Smooth muscle cell (in vitro differentiated cells): ENCODE results near the gene MAPKBP1. TPM values are rescaled to one million over a fixed set of nuclear protein-coding genes. Genes with fewer than 3 reads are reported as not detected.

ENCODE experiments used
- DNase-seq: peaks from one replicate; lab custom pipeline; 2025; ENCODE audit not compliant: unreplicated experiment; lab: John Stamatoyannopoulos, UW
- H2AFZ ChIP-seq: fragments of 200-600 bp; sonication (generic); 2 replicates; pipeline ENCODE4 v1.6.0; 2016; ENCODE audit warnings: antibody characterized with exemption, low read depth, mild to moderate bottlenecking
- H3F3A ChIP-seq: fragments of 200-600 bp; sonication (generic); 2 replicates; pipeline ENCODE4 v1.6.0; 2017; ENCODE audit warnings: antibody characterized with exemption, low read depth
- H3K27ac ChIP-seq: fragments of 200-600 bp; sonication (generic); 2 replicates; pipeline ENCODE4 v1.5.1; 2016; ENCODE audit warnings: low read depth, mild to moderate bottlenecking
- H3K27me3 ChIP-seq: fragments of 200-600 bp; sonication (generic); 2 replicates; pipeline ENCODE4 v1.6.1; 2016; ENCODE audit warnings: low read depth, mild to moderate bottlenecking
- H3K36me3 ChIP-seq: fragments of 200-600 bp; sonication (generic); 2 replicates; pipeline ENCODE4 v1.5.1; 2016; ENCODE audit warnings: low read depth
- H3K4me1 ChIP-seq: fragments of 200-600 bp; sonication (generic); 2 replicates; pipeline ENCODE4 v1.5.1; 2016; ENCODE audit warnings: low read depth
- H3K4me2 ChIP-seq: fragments of 200-600 bp; sonication (generic); 2 replicates; pipeline ENCODE4 v1.6.0; 2016; ENCODE audit warnings: mild to moderate bottlenecking
- H3K4me3 ChIP-seq: fragments of 200-600 bp; sonication (generic); 2 replicates; pipeline ENCODE4 v1.5.1; 2016; ENCODE audit warnings: mild to moderate bottlenecking
- H3K79me2 ChIP-seq: fragments of 200-600 bp; sonication (generic); 2 replicates; pipeline ENCODE4 v1.6.0; 2016; ENCODE audit warnings: low read depth, mild to moderate bottlenecking
- H3K9ac ChIP-seq: fragments of 200-600 bp; sonication (generic); 2 replicates; pipeline ENCODE4 v1.6.0; 2016; ENCODE audit warnings: low read depth
- H3K9me3 ChIP-seq: fragments of 200-600 bp; sonication (generic); replicated peaks from 2 replicates; pipeline ENCODE4 v1.5.1; 2016; ENCODE audit warnings: low read depth
- H4K20me1 ChIP-seq: fragments of 200-600 bp; sonication (generic); 2 replicates; pipeline ENCODE4 v1.6.0; 2016; ENCODE audit warnings: low read depth
- CTCF ChIP-seq: fragments of 200-600 bp; sonication (generic); IDR thresholded peaks from 2 replicates; pipeline ENCODE4 v1.5.1; 2017; ENCODE audit warnings: borderline replicate concordance, mild to moderate bottlenecking, antibody characterized with exemption; ENCODE audit not compliant: insufficient read depth, poor library complexity, severe bottlenecking
- WGBS: methylation state at CpG from one replicate; pipeline ENCODE4 v1.1.7; 2016; ENCODE audit warnings: low lambda C conversion rate; 5-methylcytosine and 5-hydroxymethylcytosine counted together
- polyA plus RNA-seq: library from polyadenylated mRNA; unstranded; fragments of >200 nt; fragmentation: Nextera tagmentation; extraction: Ambion mirVana; gene quantifications from 2 replicates; pipeline ENCODE4 v1.2.1, GENCODE V29; 2016
- total RNA-seq: library from RNA; depleted of rRNA; stranded (reverse); fragments of >200 nt; gene quantifications from 2 replicates; pipeline ENCODE4 v1.2.3, GENCODE V29; 2014

Gene MAPKBP1
- total and polyA plus RNA-seq, 2 experiments from 2014 or later: 6.6 to 10.7 TPM

GRCh38 chr15:41870689-41871081 is 96.4 kb downstream of the MAPKBP1 start:
- no peak for TF ChIP-seq CTCF
- no peaks in the 10 kb centered on the region for H3K36me3 ChIP-seq
- H3K27me3 ChIP-seq: no peaks in the 10 kb centered on the region
- peak overlapping the region; percentile 62 for H3K27ac ChIP-seq
- H3F3A ChIP-seq: no peaks in the 10 kb centered on the region
- H3K9ac ChIP-seq: no peak overlapping the region
- H4K20me1 ChIP-seq: no peaks in the 10 kb centered on the region
- H2AFZ ChIP-seq: no peak overlapping the region
- no peak overlapping the region for H3K4me3 ChIP-seq
- 58% methylated on average over 9 of the region's 9 CpGs for WGBS
- H3K79me2 ChIP-seq: no peaks in the 10 kb centered on the region
- H3K4me2 ChIP-seq: no peak overlapping the region
- H3K9me3 ChIP-seq: no peaks in the 10 kb centered on the region
- H3K4me1 ChIP-seq: peaks cover 8% of the 10 kb centered on the region
- no peak for DNase-seq

GRCh38 chr15:41871175-41871905 is 97.1 kb downstream of the MAPKBP1 start:
- no peak overlapping the region for H3K4me2 ChIP-seq
- no peak for DNase-seq
- 94% methylated on average over 19 of the region's 19 CpGs for WGBS
- peak overlapping the region; percentile 42 for H3K27ac ChIP-seq
- H3K4me1 ChIP-seq: peaks cover 3% of the 10 kb centered on the region
- no peaks in the 10 kb centered on the region for H3F3A ChIP-seq
- no peak overlapping the region for H3K4me3 ChIP-seq
- no peaks in the 10 kb centered on the region for H4K20me1 ChIP-seq
- no peaks in the 10 kb centered on the region for H3K79me2 ChIP-seq
- H2AFZ ChIP-seq: no peak overlapping the region
- no peaks in the 10 kb centered on the region for H3K36me3 ChIP-seq
- H3K27me3 ChIP-seq: no peaks in the 10 kb centered on the region
- H3K9ac ChIP-seq: no peak overlapping the region
- no peak for TF ChIP-seq CTCF
- H3K9me3 ChIP-seq: no peaks in the 10 kb centered on the region

GRCh38 chr15:41872166-41872747 is 98.0 kb downstream of the MAPKBP1 start:
- Histone ChIP-seq H3F3A (no peaks in the 10 kb centered on the region), H3K4me1 (no peaks in the 10 kb centered on the region), H3K4me3 (no peak overlapping the region), H3K36me3 (no peaks in the 10 kb centered on the region), H2AFZ (no peak overlapping the region), H3K27ac (no peak overlapping the region), H4K20me1 (no peaks in the 10 kb centered on the region), H3K9me3 (no peaks in the 10 kb centered on the region), H3K79me2 (no peaks in the 10 kb centered on the region), H3K4me2 (no peak overlapping the region), H3K9ac (no peak overlapping the region), H3K27me3 (no peaks in the 10 kb centered on the region)
- 91% methylated on average over 9 of the region's 9 CpGs for WGBS
- TF ChIP-seq CTCF: no peak
- no peak for DNase-seq

- Histone ChIP-seq H3K36me3 (no peaks in the 10 kb centered on the region), H3K4me1 (no peaks in the 10 kb centered on the region), H3K9me3 (no peaks in the 10 kb centered on the region), H3K27ac (no peak overlapping the region), H3K79me2 (no peaks in the 10 kb centered on the region), H3F3A (no peaks in the 10 kb centered on the region), H4K20me1 (no peaks in the 10 kb centered on the region), H3K4me3 (no peak overlapping the region), H2AFZ (no peak overlapping the region), H3K27me3 (no peaks in the 10 kb centered on the region), H3K4me2 (no peak overlapping the region), H3K9ac (no peak overlapping the region)
- no peak for DNase-seq
- WGBS: 89% methylated on average over 8 of the region's 8 CpGs
- TF ChIP-seq CTCF: no peak
Measured at GRCh38 chr15:41873711-41874110, 99.4 kb downstream of the MAPKBP1 start.
